ENCODE results near the gene EIF3I. TPM values are rescaled to one million over a fixed set of nuclear protein-coding genes. Genes with fewer than 3 reads are reported as not detected.
A peak's percentile ranks its signal among the peaks of the same experiment; 100 is the strongest.

Gene EIF3I
- total and polyA plus RNA-seq, 10 of the 15 experiments (the other 5 are each of a cell fraction or from before 2014, with no cell fraction given): 208 to 606 (median 352) TPM

DNA sequence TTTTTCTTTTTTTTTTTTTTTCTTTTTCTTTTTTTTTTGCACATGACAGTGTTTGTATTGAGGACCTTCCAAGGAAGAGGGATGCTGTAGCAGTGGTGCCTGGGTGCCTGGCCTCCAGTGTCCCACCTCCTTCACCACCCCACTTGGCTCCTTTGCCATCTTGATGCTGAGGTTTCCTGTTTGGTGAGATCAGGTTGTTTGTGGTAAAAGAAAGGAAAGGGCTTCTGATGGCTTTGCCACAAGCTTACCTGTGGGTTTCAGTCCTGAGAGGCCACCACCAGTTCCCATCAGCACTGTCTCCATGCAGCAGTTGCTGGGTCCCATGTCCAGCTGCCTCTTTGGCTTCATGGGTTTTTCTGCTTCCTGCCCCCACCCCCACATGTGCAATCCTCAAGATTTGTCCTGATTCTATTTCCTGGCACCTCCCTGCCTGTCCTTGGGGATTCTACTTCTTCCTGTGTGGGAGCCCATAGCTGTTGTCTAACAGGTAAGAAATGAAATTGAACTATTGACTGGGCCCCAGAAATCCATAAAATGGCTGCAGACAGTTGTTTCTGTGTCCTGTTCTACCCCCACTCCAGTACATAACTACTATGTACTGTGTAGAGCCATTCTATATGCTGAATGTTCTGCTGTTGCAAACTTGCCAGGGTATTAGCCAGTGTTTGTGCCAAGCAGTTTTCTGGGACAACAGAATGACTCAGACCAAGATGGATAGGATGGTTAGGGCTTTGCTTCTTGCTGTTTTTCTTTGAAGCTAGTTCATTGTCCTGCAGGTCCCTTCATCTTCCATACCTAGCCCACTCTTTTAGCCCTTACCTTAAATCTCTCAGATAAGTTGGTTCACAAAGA is 26.0 kb upstream of the EIF3I start:
- no peaks in the 10 kb centered on the region for H3K9me3 ChIP-seq (replicated peaks; ENCODE audit: control insufficient read depth, insufficient read depth, low read length)
- ATAC-seq (no peak), FAIRE-seq (no peak), DNase-seq (ENCODE audit: low read depth, low spot score) (no peak)
- no peaks in the 10 kb centered on the region for H4K20me1 ChIP-seq (ENCODE audit: control insufficient read depth, insufficient read depth)
- H3K4me1 ChIP-seq (ENCODE audit: control insufficient read depth, insufficient read depth, low read length): peaks cover 9% of the 10 kb centered on the region
- ChIA-PET RAD21 (ENCODE audit: unreplicated experiment) (no interaction called here), POLR2A (no interaction called here), SMC1A (ENCODE audit: uncharacterized antibody, unreplicated experiment) (interaction anchor here (0.6 kb wide), 1 partner anchor 135 kb away, joined by 3 read pairs; no protein-coding TSS in a partner anchor), CTCF (interaction anchor here (1.0 kb wide), 1 partner anchor 85 kb away, joined by 3 read pairs; no protein-coding TSS in a partner anchor)
- H3K4me3 ChIP-seq: no peak overlapping the region
- no peak overlapping the region for H2AFZ ChIP-seq (ENCODE audit: control insufficient read depth, low read depth, low read length)
- in situ Hi-C loops (cut with MboI) (no loop called here), intact Hi-C loops (cut with micrococcal nuclease; ENCODE audit: unreplicated experiment) (no loop called here)
- no peaks in the 10 kb centered on the region for H3K27me3 ChIP-seq (replicated peaks in 1 of 2; ENCODE audit: control insufficient read depth in 2 of 2, insufficient read depth in 2 of 2, low read length in 1 of 2)
- peaks cover 2% of the 10 kb centered on the region for H3K79me2 ChIP-seq (ENCODE audit: control insufficient read depth, insufficient read depth, low read length)
- no peak overlapping the region for H3K27ac ChIP-seq (ENCODE audit: control insufficient read depth, insufficient read depth)
- 0 out of 2 replicates have a peak, but pooled peaks have one; percentile 32 for TF ChIP-seq SMAD5 (IDR thresholded peaks at IDR 0.05; ENCODE audit: low read depth)
- TF ChIP-seq SMC3 (IDR thresholded peaks at IDR 0.05; ENCODE audit: borderline replicate concordance, low read length): no peak
- TF ChIP-seq RUNX3 (IDR thresholded peaks at IDR 0.05; ENCODE audit: low read length): peak; percentile 64
- no TSS peak for BruUV-seq (replicated peaks)
- H3K4me2 ChIP-seq (ENCODE audit: control insufficient read depth, insufficient read depth): no peak overlapping the region
- H3K9ac ChIP-seq (ENCODE audit: control insufficient read depth, insufficient read depth, low read length): no peak overlapping the region
- peaks cover 42 to 50% of the 10 kb centered on the region in 2 experiments for H3K36me3 ChIP-seq (ENCODE audit: control insufficient read depth in 2 of 2, insufficient read depth in 2 of 2, low read length in 1 of 2)

DNA sequence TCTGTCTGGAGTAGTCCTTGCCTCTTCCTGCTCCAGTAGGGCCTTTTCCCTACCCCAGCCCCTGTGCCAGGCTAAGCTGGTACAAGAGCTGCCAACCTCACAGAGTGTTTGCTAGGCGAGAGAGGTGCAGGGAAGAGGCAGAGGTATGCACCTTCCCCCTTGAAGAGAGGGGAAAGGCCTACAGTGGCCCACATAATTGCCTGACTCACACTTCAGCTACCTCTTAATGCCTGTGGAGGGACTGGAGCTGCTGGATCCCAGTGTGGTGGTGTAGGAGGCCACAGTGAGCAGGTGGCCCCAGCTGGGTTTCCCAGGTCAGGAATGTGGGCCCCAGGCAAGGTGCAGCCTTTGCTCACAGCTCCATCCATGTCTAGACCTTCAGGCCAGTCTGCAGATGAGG is 25.1 kb upstream of the EIF3I start:
- H4K20me1 ChIP-seq (ENCODE audit: control insufficient read depth, insufficient read depth): no peaks in the 10 kb centered on the region
- ChIA-PET CTCF (interaction anchor here (0.9 to 1.0 kb wide), 2 partner anchors 86 to 89 kb away, joined by 3 read pairs; partner anchors contain the start of gene KPNA6), POLR2A (interaction anchor here (0.6 to 1.2 kb wide), 3 partner anchors 15 to 59 kb away, joined by 3 to 5 read pairs (median 4); no protein-coding TSS in a partner anchor), RAD21 (ENCODE audit: unreplicated experiment) (interaction anchor here (0.8 to 1.5 kb wide), 3 partner anchors 9 to 18 kb away, joined by 3 to 13 read pairs (median 3); partner anchors contain the start of gene TXLNA), SMC1A (ENCODE audit: uncharacterized antibody, unreplicated experiment) (interaction anchor here (0.6 to 1.3 kb wide), 4 partner anchors 14 to 134 kb away, joined by 3 read pairs; no protein-coding TSS in a partner anchor)
- H3K4me1 ChIP-seq (ENCODE audit: control insufficient read depth, insufficient read depth, low read length): peaks cover 14% of the 10 kb centered on the region
- intact Hi-C loops (cut with micrococcal nuclease; ENCODE audit: unreplicated experiment): no loop called here
- H3K4me3 ChIP-seq: no peak overlapping the region
- H3K4me2 ChIP-seq (ENCODE audit: control insufficient read depth, insufficient read depth): no peak overlapping the region
- peaks cover 35 to 43% of the 10 kb centered on the region in 2 experiments for H3K36me3 ChIP-seq (ENCODE audit: control insufficient read depth in 2 of 2, insufficient read depth in 2 of 2, low read length in 1 of 2)
- in situ Hi-C loops (cut with MboI): no loop called here
- H2AFZ ChIP-seq (ENCODE audit: control insufficient read depth, low read depth, low read length): no peak overlapping the region
- no peak for DNase-seq (ENCODE audit: low read depth, low spot score)
- TF ChIP-seq POLR2A (IDR thresholded peaks at IDR 0.05; ENCODE audit: low read depth, low read length): peak; percentile 64; the same call in 1 of the 2 replicates
- TF ChIP-seq WRNIP1 (IDR thresholded peaks at IDR 0.05; ENCODE audit: borderline replicate concordance, low read depth, low read length): no peak
- TF ChIP-seq ZNF217 (IDR thresholded peaks at IDR 0.05): no peak
- TF ChIP-seq POLR2AphosphoS5 (IDR thresholded peaks at IDR 0.05; ENCODE audit: low read length): peak; percentile 16; the same call in 1 of the 2 replicates
- TF ChIP-seq MEF2A (IDR thresholded peaks at IDR 0.05; ENCODE audit: insufficient read depth, low read depth, low read length): no peak
- TF ChIP-seq PML (IDR thresholded peaks at IDR 0.05; ENCODE audit: low read length): no peak
- TF ChIP-seq, protein P1, sequence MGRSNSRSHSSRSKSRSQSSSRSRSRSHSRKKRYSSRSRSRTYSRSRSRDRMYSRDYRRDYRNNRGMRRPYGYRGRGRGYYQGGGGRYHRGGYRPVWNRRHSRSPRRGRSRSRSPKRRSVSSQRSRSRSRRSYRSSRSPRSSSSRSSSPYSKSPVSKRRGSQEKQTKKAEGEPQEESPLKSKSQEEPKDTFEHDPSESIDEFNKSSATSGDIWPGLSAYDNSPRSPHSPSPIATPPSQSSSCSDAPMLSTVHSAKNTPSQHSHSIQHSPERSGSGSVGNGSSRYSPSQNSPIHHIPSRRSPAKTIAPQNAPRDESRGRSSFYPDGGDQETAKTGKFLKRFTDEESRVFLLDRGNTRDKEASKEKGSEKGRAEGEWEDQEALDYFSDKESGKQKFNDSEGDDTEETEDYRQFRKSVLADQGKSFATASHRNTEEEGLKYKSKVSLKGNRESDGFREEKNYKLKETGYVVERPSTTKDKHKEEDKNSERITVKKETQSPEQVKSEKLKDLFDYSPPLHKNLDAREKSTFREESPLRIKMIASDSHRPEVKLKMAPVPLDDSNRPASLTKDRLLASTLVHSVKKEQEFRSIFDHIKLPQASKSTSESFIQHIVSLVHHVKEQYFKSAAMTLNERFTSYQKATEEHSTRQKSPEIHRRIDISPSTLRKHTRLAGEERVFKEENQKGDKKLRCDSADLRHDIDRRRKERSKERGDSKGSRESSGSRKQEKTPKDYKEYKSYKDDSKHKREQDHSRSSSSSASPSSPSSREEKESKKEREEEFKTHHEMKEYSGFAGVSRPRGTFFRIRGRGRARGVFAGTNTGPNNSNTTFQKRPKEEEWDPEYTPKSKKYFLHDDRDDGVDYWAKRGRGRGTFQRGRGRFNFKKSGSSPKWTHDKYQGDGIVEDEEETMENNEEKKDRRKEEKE (IDR thresholded peaks at IDR 0.05): no peak
- 84% methylated on average over 1 of the region's 1 CpG for WGBS (ENCODE audit: insufficient coverage, insufficient replicate concordance, low lambda C conversion rate, missing lambda C conversion rate)
- H3K9me3 ChIP-seq (replicated peaks; ENCODE audit: control insufficient read depth, insufficient read depth, low read length): no peaks in the 10 kb centered on the region
- H3K27ac ChIP-seq (ENCODE audit: control insufficient read depth, insufficient read depth): no peak overlapping the region
- H3K27me3 ChIP-seq (replicated peaks in 1 of 2; ENCODE audit: control insufficient read depth in 2 of 2, insufficient read depth in 2 of 2, low read length in 1 of 2): no peaks in the 10 kb centered on the region
- BruUV-seq (replicated peaks): no TSS peak
- peaks cover 10% of the 10 kb centered on the region for H3K79me2 ChIP-seq (ENCODE audit: control insufficient read depth, insufficient read depth, low read length)
- H3K9ac ChIP-seq (ENCODE audit: control insufficient read depth, insufficient read depth, low read length): no peak overlapping the region
- FAIRE-seq: no peak
- no peak for ATAC-seq

Data from GM12878 (cell line).